ENCODE measurements around the gene PTPRD.

DNA sequence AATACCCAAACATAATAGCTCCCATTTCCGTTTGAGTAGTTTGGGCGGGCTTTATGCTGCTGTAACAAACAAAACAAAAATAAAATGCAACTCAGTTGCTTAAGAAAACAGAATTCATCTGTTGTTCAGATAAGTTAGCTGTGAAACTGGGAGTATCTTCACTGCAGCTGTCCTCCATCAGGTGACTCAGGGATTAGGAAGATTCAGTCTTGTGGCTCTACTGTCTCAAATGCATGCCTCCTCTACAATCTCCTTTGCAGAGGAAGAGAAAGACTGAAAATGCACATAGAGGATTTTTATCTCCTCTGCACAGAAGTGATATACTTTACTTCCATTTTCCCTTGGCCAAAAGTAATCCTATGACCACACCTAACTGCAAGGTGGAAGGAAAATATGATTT lies 883.7 kb downstream of the PTPRD start:
- no peak for TF ChIP-seq POLR2A (IDR thresholded peaks at IDR 0.05)
- TF ChIP-seq EP300 (IDR thresholded peaks at IDR 0.05): no peak
- TF ChIP-seq, protein P1, sequence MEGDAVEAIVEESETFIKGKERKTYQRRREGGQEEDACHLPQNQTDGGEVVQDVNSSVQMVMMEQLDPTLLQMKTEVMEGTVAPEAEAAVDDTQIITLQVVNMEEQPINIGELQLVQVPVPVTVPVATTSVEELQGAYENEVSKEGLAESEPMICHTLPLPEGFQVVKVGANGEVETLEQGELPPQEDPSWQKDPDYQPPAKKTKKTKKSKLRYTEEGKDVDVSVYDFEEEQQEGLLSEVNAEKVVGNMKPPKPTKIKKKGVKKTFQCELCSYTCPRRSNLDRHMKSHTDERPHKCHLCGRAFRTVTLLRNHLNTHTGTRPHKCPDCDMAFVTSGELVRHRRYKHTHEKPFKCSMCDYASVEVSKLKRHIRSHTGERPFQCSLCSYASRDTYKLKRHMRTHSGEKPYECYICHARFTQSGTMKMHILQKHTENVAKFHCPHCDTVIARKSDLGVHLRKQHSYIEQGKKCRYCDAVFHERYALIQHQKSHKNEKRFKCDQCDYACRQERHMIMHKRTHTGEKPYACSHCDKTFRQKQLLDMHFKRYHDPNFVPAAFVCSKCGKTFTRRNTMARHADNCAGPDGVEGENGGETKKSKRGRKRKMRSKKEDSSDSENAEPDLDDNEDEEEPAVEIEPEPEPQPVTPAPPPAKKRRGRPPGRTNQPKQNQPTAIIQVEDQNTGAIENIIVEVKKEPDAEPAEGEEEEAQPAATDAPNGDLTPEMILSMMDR (IDR thresholded peaks at IDR 0.05): no peak

All from ovary (tissue), 3 donors.